ENCODE data around the gene TMEM51.

The TMEM51 gene

GRCh38 chr1:15152318-15153183, 996 bp upstream of the TMEM51 start:
- DNase-seq (no peak), ATAC-seq (replicated peaks) (no peak)
- Mint-ChIP-seq H3K4me1 (ENCODE audit: low read depth in 2 of 2) (peaks cover 10 to 13% of the 10 kb centered on the region in 2 donors), H3K36me3 (ENCODE audit: insufficient read depth) (no peaks in the 10 kb centered on the region), H3K27ac (no peak overlapping the region), H3K27me3 (peaks cover 55 to 78% of the 10 kb centered on the region in 2 donors), H3K9me3 (no peaks in the 10 kb centered on the region), H3K4me3 (peak overlapping the region; percentile 53 to 69)

- peaks cover 10 to 13% of the 10 kb centered on the region in 2 donors for H3K4me1 Mint-ChIP-seq (ENCODE audit: low read depth in 2 of 2)
- H3K27me3 Mint-ChIP-seq = peaks cover 42 to 64% of the 10 kb centered on the region in 2 donors
- H3K27ac Mint-ChIP-seq = no peak overlapping the region
- peak overlapping the region; percentile 38 to 45 for H3K4me3 Mint-ChIP-seq
- no peaks in the 10 kb centered on the region for H3K9me3 Mint-ChIP-seq
- no peaks in the 10 kb centered on the region for H3K36me3 Mint-ChIP-seq (ENCODE audit: insufficient read depth)
- DNase-seq (no peak), ATAC-seq (replicated peaks) (no peak)
Measured at GRCh38 chr1:15153842-15154479, 414 bp downstream of the TMEM51 start.

- Mint-ChIP-seq H3K4me3 (peak overlapping the region; percentile 38 to 45), H3K27ac (no peak overlapping the region), H3K9me3 (no peaks in the 10 kb centered on the region), H3K36me3 (ENCODE audit: insufficient read depth) (no peaks in the 10 kb centered on the region), H3K27me3 (peaks cover 38 to 58% of the 10 kb centered on the region in 2 donors), H3K4me1 (ENCODE audit: low read depth in 2 of 2) (peaks cover 10 to 13% of the 10 kb centered on the region in 2 donors)
- DNase-seq (no peak), ATAC-seq (replicated peaks) (no peak)
Measured at GRCh38 chr1:15154480-15155036, 1.0 kb downstream of the TMEM51 start.

GRCh38 chr1:15155191-15155590, 1.6 kb downstream of the TMEM51 start:
- peak overlapping the region; percentile 9 to 29 for H3K4me3 Mint-ChIP-seq
- peaks cover 10 to 13% of the 10 kb centered on the region in 2 donors for H3K4me1 Mint-ChIP-seq (ENCODE audit: low read depth in 2 of 2)
- DNase-seq (no peak), ATAC-seq (replicated peaks) (no peak)
- H3K36me3 Mint-ChIP-seq (ENCODE audit: insufficient read depth) = no peaks in the 10 kb centered on the region
- no peaks in the 10 kb centered on the region for H3K9me3 Mint-ChIP-seq
- H3K27me3 Mint-ChIP-seq = peaks cover 34 to 51% of the 10 kb centered on the region in 2 donors
- peak overlapping the region in 1 of 2 donors; percentile 3 for H3K27ac Mint-ChIP-seq

- Mint-ChIP-seq H3K36me3 (ENCODE audit: insufficient read depth) (no peaks in the 10 kb centered on the region), H3K9me3 (no peaks in the 10 kb centered on the region), H3K4me3 (peak overlapping the region; percentile 9 to 29), H3K27me3 (peaks cover 33 to 51% of the 10 kb centered on the region in 2 donors), H3K4me1 (ENCODE audit: low read depth in 2 of 2) (peaks cover 10 to 13% of the 10 kb centered on the region in 2 donors), H3K27ac (peak overlapping the region; percentile 3 to 54)
- no peak for ATAC-seq (replicated peaks)
- no peak for DNase-seq
Measured at GRCh38 chr1:15155888-15156741, 2.6 kb downstream of the TMEM51 start.

- Mint-ChIP-seq H3K9me3 (no peaks in the 10 kb centered on the region), H3K4me1 (ENCODE audit: low read depth in 2 of 2) (peaks cover 10 to 13% of the 10 kb centered on the region in 2 donors), H3K36me3 (ENCODE audit: insufficient read depth) (no peaks in the 10 kb centered on the region), H3K27ac (peak overlapping the region in 1 of 2 donors; percentile 54), H3K27me3 (peaks cover 26 to 43% of the 10 kb centered on the region in 2 donors), H3K4me3 (peak overlapping the region; percentile 9 to 36)
- DNase-seq (no peak), ATAC-seq (replicated peaks) (no peak)
Measured at GRCh38 chr1:15156807-15157380, 3.3 kb downstream of the TMEM51 start.

GRCh38 chr1:15157524-15158399, 4.2 kb downstream of the TMEM51 start:
- no peak overlapping the region for H3K27ac Mint-ChIP-seq
- H3K4me1 Mint-ChIP-seq (ENCODE audit: low read depth in 2 of 2) = peaks cover 10 to 11% of the 10 kb centered on the region in 2 donors
- H3K9me3 Mint-ChIP-seq = no peaks in the 10 kb centered on the region
- peaks cover 20 to 39% of the 10 kb centered on the region in 2 donors for H3K27me3 Mint-ChIP-seq
- no peak for ATAC-seq (replicated peaks)
- no peak for DNase-seq
- no peaks in the 10 kb centered on the region for H3K36me3 Mint-ChIP-seq (ENCODE audit: insufficient read depth)
- H3K4me3 Mint-ChIP-seq = no peak overlapping the region

- Mint-ChIP-seq H3K4me3 (no peak overlapping the region), H3K4me1 (ENCODE audit: low read depth in 2 of 2) (peaks cover 10 to 11% of the 10 kb centered on the region in 2 donors), H3K36me3 (ENCODE audit: insufficient read depth) (no peaks in the 10 kb centered on the region), H3K27ac (no peak overlapping the region), H3K9me3 (no peaks in the 10 kb centered on the region), H3K27me3 (peaks cover 20 to 40% of the 10 kb centered on the region in 2 donors)
- DNase-seq (no peak), ATAC-seq (replicated peaks) (no peak)
Measured at GRCh38 chr1:15158506-15159165, 5.1 kb downstream of the TMEM51 start.

GRCh38 chr1:15159166-15159555, 5.6 kb downstream of the TMEM51 start:
- Mint-ChIP-seq H3K27ac (no peak overlapping the region), H3K4me3 (no peak overlapping the region), H3K4me1 (ENCODE audit: low read depth in 2 of 2) (peaks cover 10 to 11% of the 10 kb centered on the region in 2 donors), H3K36me3 (ENCODE audit: insufficient read depth) (no peaks in the 10 kb centered on the region), H3K9me3 (no peaks in the 10 kb centered on the region), H3K27me3 (peaks cover 17 to 38% of the 10 kb centered on the region in 2 donors)
- DNase-seq (no peak), ATAC-seq (replicated peaks) (no peak)

GRCh38 chr1:15160626-15161025, 7.1 kb downstream of the TMEM51 start:
- no peak for DNase-seq
- Mint-ChIP-seq H3K4me1 (ENCODE audit: low read depth in 2 of 2) (peaks cover 3 to 7% of the 10 kb centered on the region in 2 donors), H3K27me3 (peaks cover 7 to 23% of the 10 kb centered on the region in 2 donors), H3K9me3 (no peaks in the 10 kb centered on the region), H3K36me3 (ENCODE audit: insufficient read depth) (no peaks in the 10 kb centered on the region), H3K4me3 (no peak overlapping the region), H3K27ac (no peak overlapping the region)
- ATAC-seq (replicated peaks) = no peak

GRCh38 chr1:15167386-15167785, 13.8 kb downstream of the TMEM51 start:
- Mint-ChIP-seq H3K4me3 (no peak overlapping the region), H3K27me3 (peaks cover 23 to 52% of the 10 kb centered on the region in 2 donors), H3K9me3 (no peaks in the 10 kb centered on the region), H3K4me1 (ENCODE audit: low read depth in 2 of 2) (peaks cover 3% of the 10 kb centered on the region in 2 donors), H3K36me3 (ENCODE audit: insufficient read depth) (no peaks in the 10 kb centered on the region), H3K27ac (no peak overlapping the region)
- ATAC-seq (replicated peaks) (no peak), DNase-seq (no peak)

All from effector memory CD8-positive, alpha-beta T cell (primary cell).